Neural cell (in vitro differentiated cells): Measurements from ENCODE around the gene MVD. TPM values are rescaled to one million over a fixed set of nuclear protein-coding genes. Genes with fewer than 3 reads are reported as not detected.

Experiments
- H2AFZ ChIP-seq: fragments of 200-600, 300-800 bp; sonication (generic), shearing (Covaris generic); 2 replicates; pipeline ENCODE4 v1.6.0; 2014; ENCODE audit warnings: low read depth, mild to moderate bottlenecking, antibody characterized with exemption, low read length, moderate library complexity
- H3F3A ChIP-seq: fragments of 200-600 bp; shearing (Covaris generic); 2 replicates; pipeline ENCODE4 v1.6.1; 2016; ENCODE audit warnings: mild to moderate bottlenecking, moderate library complexity, mixed read lengths, antibody characterized with exemption, low read length; ENCODE audit not compliant: insufficient read depth, poor library complexity, severe bottlenecking
- H3K27ac ChIP-seq: fragments of 200-600, 300-800 bp; sonication (generic), shearing (Covaris generic); 2 replicates; pipeline ENCODE4 v1.5.1; 2014; ENCODE audit warnings: mild to moderate bottlenecking, low read length, moderate library complexity
- H3K27me3 ChIP-seq: fragments of 300-800, 200-600 bp; sonication (generic), shearing (Covaris generic); 2 replicates; pipeline ENCODE4 v1.6.0; 2014; ENCODE audit warnings: mild to moderate bottlenecking, low read depth, low read length, moderate library complexity; ENCODE audit not compliant: insufficient read depth
- H3K36me3 ChIP-seq: fragments of 300-800, 200-600 bp; sonication (generic), shearing (Covaris generic); 2 replicates; pipeline ENCODE4 v1.5.1; 2014; ENCODE audit warnings: mild to moderate bottlenecking, antibody characterized with exemption, low read length, moderate library complexity; ENCODE audit not compliant: insufficient read depth
- H3K4me2 ChIP-seq: fragments of 300-800, 200-600 bp; sonication (generic), shearing (Covaris generic); 2 replicates; pipeline ENCODE4 v1.6.0; 2014; ENCODE audit warnings: mild to moderate bottlenecking, low read length
- H3K4me3 ChIP-seq: fragments of 300-800, 200-600 bp; sonication (generic), shearing (Covaris generic); 2 replicates; pipeline ENCODE4 v1.5.1; 2014; ENCODE audit warnings: mild to moderate bottlenecking, low read length, moderate library complexity
- H3K79me2 ChIP-seq: fragments of 200-600 bp; shearing (Covaris generic); replicated peaks from 2 replicates; pipeline ENCODE4 v1.6.0; 2014; ENCODE audit warnings: mild to moderate bottlenecking, low read length, moderate library complexity; ENCODE audit not compliant: insufficient read depth
- H3K9ac ChIP-seq: fragments of 300-800, 200-600 bp; sonication (generic), shearing (Covaris generic); 2 replicates; pipeline ENCODE4 v1.6.1; 2016; ENCODE audit warnings: mild to moderate bottlenecking, low read length, mixed read lengths
- H3K9me2 ChIP-seq: fragments of 200-600 bp; shearing (Covaris generic); 2 replicates; pipeline ENCODE4 v1.6.1; 2016; ENCODE audit warnings: mild to moderate bottlenecking, low read length, mixed read lengths; ENCODE audit not compliant: insufficient read depth
- H3K9me3 ChIP-seq: fragments of 200-600, 300-800 bp; sonication (generic), shearing (Covaris generic); 2 replicates; pipeline ENCODE4 v1.6.1; 2016; ENCODE audit warnings: mild to moderate bottlenecking, mixed run types, low read length, moderate library complexity, mixed read lengths
- H4K20me1 ChIP-seq: fragments of 200-600 bp; shearing (Covaris generic); 2 replicates; pipeline ENCODE4 v1.6.1; 2016; ENCODE audit warnings: mild to moderate bottlenecking, mixed run types; ENCODE audit not compliant: insufficient read depth
- EP300 ChIP-seq: fragments of 450-650 bp; conservative IDR thresholded peaks from 2 replicates; pipeline ENCODE4 v1.6.1; 2014; ENCODE audit warnings: antibody characterized with exemption, mild to moderate bottlenecking, moderate library complexity; ENCODE audit not compliant: poor library complexity, severe bottlenecking
- EZH2 ChIP-seq: fragments of 200-600, 300-800 bp; shearing (Covaris generic), sonication (generic); IDR thresholded peaks from 2 replicates; pipeline ENCODE4 v1.6.1; 2014; ENCODE audit warnings: antibody characterized with exemption, low read length, borderline replicate concordance, mild to moderate bottlenecking; ENCODE audit not compliant: insufficient read depth, poor library complexity, severe bottlenecking
- MXI1 ChIP-seq: fragments of 450-650 bp; conservative IDR thresholded peaks from 2 replicates; pipeline ENCODE4 v1.6.1; 2014; ENCODE audit warnings: antibody characterized with exemption, mild to moderate bottlenecking; ENCODE audit not compliant: poor library complexity, severe bottlenecking
- POLR2AphosphoS5 ChIP-seq: IDR thresholded peaks from 2 replicates; pipeline ENCODE4 v1.6.1; 2012
- RAD21 ChIP-seq: fragments of 450-650 bp; conservative IDR thresholded peaks from 2 replicates; pipeline ENCODE4 v1.6.1; 2014; ENCODE audit warnings: antibody characterized with exemption, mild to moderate bottlenecking, moderate library complexity
- SMC3 ChIP-seq: fragments of 450-650 bp; conservative IDR thresholded peaks from 2 replicates; pipeline ENCODE4 v1.6.1; 2014; ENCODE audit warnings: antibody characterized with exemption, mild to moderate bottlenecking, moderate library complexity; ENCODE audit not compliant: poor library complexity
- TAF1 ChIP-seq: IDR thresholded peaks from 2 replicates; pipeline ENCODE4 v1.6.1; 2012; ENCODE audit warnings: low read depth
- polyA plus RNA-seq: library from polyadenylated mRNA; depleted of rRNA; stranded (reverse); fragments of >200 nt; gene quantifications from 2 replicates; pipeline ENCODE4 v1.2.3, GENCODE V29; 2014
- TF ChIP-seq, protein P1 (sequence below): IDR thresholded peaks from 2 replicates; pipeline ENCODE4 v1.6.1; 2012; ENCODE audit warnings: borderline replicate concordance
- TF ChIP-seq, protein P2 (sequence below): fragments of 450-650 bp; IDR thresholded peaks from 2 replicates; pipeline ENCODE4 v1.5.1; 2014; ENCODE audit warnings: antibody characterized with exemption, mild to moderate bottlenecking, moderate library complexity; ENCODE audit not compliant: poor library complexity, severe bottlenecking

Gene MVD
- polyA plus RNA-seq, 1 donor from 2014 or later: 232 TPM

DNA sequence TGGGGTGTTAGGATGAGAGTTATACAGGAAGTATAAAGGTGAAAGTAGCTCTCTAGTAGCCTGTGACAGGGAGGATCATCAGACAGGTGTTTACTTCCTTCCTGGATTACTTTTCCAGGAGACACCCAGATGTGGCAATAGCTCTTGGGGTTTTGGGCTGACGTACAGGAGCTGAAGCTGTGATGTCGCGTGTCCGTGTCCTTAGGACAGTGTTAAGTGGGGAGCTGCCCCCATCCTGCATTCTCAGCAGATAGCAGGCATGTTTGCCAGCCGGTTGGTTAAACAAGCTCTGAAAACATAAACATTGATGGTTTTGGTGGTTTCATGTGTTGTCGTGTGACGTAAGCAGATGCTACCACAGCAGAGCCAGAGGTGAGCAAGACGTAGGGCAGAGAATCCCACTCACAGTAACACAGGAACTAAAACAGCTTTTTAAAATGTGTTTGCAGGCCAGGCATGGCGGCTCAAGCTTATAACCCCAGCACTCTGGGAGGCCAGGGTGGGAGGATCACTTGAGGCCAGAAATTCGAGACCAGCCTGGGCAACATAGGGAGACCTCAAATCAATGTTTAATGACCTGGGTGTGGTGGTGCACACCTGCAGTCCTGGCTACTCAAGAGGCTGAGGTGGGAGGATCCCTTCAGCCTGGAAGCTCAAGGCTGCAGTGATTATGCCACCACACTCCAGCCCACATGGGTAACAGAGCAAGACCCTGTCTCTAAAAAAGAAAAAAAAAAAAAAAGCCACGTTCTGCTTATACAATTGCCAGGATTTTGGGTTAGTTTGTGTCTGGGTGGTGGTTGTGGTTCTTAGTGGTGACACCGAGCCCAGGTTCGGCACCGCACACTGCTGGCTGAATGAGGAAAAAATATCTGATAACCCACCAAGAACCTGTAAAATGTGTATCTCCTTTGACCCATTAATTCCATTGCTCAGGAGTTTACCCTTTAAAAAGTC, 42.8 kb downstream of the MVD start:
- Histone ChIP-seq H3K9me2 (no peaks in the 10 kb centered on the region), H3K27ac (no peak overlapping the region), H3F3A (no peaks in the 10 kb centered on the region), H3K36me3 (no peaks in the 10 kb centered on the region), H4K20me1 (no peaks in the 10 kb centered on the region), H3K79me2 (no peaks in the 10 kb centered on the region), H2AFZ (no peak overlapping the region), H3K4me3 (no peak overlapping the region), H3K9me3 (no peaks in the 10 kb centered on the region), H3K9ac (no peak overlapping the region), H3K27me3 (no peaks in the 10 kb centered on the region), H3K4me2 (no peak overlapping the region)
- no peak for TF ChIP-seq RAD21

DNA sequence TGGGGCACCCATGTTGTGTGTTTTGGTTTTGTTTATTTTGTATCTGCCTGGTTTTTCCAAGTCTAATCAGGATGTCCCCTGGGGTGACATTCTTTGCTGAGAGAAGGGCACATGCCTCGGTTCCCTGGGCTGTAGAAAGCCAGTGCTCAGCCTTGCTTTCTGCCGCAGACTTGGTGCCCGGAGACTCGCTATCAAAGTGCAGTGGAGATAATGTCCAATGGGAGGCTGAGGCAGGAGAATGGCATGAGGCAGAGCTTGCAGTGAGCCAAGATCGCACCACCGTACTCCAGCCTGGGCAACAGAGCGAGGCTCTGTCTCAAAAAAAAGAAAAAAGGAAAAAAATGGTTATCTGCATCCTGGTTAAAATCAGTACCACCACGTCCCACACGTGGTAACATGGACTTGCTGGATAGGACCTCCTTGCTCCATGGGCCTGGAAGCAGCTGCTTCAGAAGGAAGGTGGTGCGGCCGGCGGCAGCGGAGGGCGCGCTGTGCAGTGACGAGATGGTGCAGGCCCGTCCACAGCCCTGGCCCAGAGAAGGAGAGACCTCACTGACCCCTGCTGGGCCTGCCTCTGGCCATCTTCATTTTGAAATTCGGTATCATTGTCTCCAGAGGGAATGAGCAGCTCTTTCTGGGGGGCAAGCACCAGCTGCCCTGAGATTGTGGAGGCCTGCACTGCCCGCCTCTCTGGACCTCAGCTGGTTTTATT, 43.8 kb downstream of the MVD start:
- Histone ChIP-seq H4K20me1 (no peaks in the 10 kb centered on the region), H3K36me3 (no peaks in the 10 kb centered on the region)

More for the DNA sequence above, 43.8 kb downstream of the MVD start:
- H3K9me3 ChIP-seq: no peaks in the 10 kb centered on the region
- H3K4me2 ChIP-seq: no peak overlapping the region
- no peak overlapping the region for H3K4me3 ChIP-seq
- no peaks in the 10 kb centered on the region for H3F3A ChIP-seq
- no peaks in the 10 kb centered on the region for H3K9me2 ChIP-seq
- TF ChIP-seq, protein P1, sequence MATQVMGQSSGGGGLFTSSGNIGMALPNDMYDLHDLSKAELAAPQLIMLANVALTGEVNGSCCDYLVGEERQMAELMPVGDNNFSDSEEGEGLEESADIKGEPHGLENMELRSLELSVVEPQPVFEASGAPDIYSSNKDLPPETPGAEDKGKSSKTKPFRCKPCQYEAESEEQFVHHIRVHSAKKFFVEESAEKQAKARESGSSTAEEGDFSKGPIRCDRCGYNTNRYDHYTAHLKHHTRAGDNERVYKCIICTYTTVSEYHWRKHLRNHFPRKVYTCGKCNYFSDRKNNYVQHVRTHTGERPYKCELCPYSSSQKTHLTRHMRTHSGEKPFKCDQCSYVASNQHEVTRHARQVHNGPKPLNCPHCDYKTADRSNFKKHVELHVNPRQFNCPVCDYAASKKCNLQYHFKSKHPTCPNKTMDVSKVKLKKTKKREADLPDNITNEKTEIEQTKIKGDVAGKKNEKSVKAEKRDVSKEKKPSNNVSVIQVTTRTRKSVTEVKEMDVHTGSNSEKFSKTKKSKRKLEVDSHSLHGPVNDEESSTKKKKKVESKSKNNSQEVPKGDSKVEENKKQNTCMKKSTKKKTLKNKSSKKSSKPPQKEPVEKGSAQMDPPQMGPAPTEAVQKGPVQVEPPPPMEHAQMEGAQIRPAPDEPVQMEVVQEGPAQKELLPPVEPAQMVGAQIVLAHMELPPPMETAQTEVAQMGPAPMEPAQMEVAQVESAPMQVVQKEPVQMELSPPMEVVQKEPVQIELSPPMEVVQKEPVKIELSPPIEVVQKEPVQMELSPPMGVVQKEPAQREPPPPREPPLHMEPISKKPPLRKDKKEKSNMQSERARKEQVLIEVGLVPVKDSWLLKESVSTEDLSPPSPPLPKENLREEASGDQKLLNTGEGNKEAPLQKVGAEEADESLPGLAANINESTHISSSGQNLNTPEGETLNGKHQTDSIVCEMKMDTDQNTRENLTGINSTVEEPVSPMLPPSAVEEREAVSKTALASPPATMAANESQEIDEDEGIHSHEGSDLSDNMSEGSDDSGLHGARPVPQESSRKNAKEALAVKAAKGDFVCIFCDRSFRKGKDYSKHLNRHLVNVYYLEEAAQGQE: no peak
- TF ChIP-seq EP300: no peak
- no peak for TF ChIP-seq POLR2AphosphoS5
- TF ChIP-seq, protein P2, sequence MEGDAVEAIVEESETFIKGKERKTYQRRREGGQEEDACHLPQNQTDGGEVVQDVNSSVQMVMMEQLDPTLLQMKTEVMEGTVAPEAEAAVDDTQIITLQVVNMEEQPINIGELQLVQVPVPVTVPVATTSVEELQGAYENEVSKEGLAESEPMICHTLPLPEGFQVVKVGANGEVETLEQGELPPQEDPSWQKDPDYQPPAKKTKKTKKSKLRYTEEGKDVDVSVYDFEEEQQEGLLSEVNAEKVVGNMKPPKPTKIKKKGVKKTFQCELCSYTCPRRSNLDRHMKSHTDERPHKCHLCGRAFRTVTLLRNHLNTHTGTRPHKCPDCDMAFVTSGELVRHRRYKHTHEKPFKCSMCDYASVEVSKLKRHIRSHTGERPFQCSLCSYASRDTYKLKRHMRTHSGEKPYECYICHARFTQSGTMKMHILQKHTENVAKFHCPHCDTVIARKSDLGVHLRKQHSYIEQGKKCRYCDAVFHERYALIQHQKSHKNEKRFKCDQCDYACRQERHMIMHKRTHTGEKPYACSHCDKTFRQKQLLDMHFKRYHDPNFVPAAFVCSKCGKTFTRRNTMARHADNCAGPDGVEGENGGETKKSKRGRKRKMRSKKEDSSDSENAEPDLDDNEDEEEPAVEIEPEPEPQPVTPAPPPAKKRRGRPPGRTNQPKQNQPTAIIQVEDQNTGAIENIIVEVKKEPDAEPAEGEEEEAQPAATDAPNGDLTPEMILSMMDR: no peak
- TF ChIP-seq SMC3: no peak
- TF ChIP-seq TAF1: no peak
- TF ChIP-seq MXI1: no peak
- TF ChIP-seq RAD21: no peak
- TF ChIP-seq EZH2: no peak
- no peaks in the 10 kb centered on the region for H3K27me3 ChIP-seq
- H3K79me2 ChIP-seq: no peaks in the 10 kb centered on the region
- no peak overlapping the region for H3K9ac ChIP-seq
- H2AFZ ChIP-seq: no peak overlapping the region
- H3K27ac ChIP-seq: no peak overlapping the region
